ENCODE data around the gene CERT1.

Gene CERT1

GRCh38 chr5:75481024-75481423 is 30.4 kb downstream of the CERT1 start:
- TF ChIP-seq CTCF (IDR thresholded peaks at IDR 0.05; ENCODE audit: low read depth, low read length, missing control alignments), result no peak
- no peak for DNase-seq (ENCODE audit: low read depth)
- no peak overlapping the region for H3K4me3 ChIP-seq (ENCODE audit: low read depth, low read length)

DNA sequence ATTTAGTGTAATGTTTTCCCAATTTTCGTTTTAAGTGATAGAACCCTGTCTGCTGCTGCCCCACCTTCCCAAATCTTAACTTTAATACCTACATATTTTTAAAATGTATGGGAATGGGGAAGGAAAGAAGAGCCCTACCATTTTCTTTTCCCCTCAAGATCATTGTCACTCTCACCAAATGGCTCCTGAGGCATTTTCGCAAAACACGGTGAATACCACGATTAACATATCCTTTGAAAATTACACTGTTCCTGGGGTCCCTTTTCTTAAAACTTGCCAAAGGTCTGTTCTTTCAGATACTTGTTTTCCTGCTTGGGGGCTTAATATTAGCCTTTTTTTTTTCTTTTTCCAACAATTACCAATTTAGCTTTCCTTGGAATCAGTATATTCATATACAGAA is 36.1 kb downstream of the CERT1 start:
- no peak overlapping the region for H3K4me3 ChIP-seq (ENCODE audit: low read depth, low read length)
- no peak for DNase-seq (ENCODE audit: low read depth)
- no peak for TF ChIP-seq CTCF (IDR thresholded peaks at IDR 0.05; ENCODE audit: low read depth, low read length, missing control alignments)

GRCh38 chr5:75473463-75473862 is 38.0 kb downstream of the CERT1 start:
- H3K4me3 ChIP-seq (ENCODE audit: low read depth, low read length), result no peak overlapping the region
- no peak for TF ChIP-seq CTCF (IDR thresholded peaks at IDR 0.05; ENCODE audit: low read depth, low read length, missing control alignments)
- no peak for DNase-seq (ENCODE audit: low read depth)

DNA sequence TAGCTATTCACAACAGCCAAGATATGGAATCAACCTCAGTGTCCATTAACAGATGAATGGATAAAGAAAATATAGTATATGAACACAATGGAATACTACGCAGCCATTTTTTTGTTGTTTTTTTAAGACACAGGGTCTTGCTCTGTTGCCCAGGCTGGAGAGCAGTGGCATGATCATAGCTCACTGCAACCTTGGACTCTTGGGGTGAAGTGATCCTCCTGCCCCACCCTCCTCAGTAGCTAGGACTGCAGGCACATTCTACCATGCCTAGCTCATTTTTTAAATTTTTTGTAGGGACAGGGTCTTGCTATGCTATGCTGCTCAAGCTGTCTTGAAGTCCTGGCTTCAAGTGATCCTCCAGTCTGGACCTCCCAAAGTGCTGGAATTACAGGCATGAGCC is 38.5 kb downstream of the CERT1 start:
- H3K4me3 ChIP-seq (ENCODE audit: low read depth, low read length), result no peak overlapping the region
- DNase-seq (ENCODE audit: low read depth), result no peak
- TF ChIP-seq CTCF (IDR thresholded peaks at IDR 0.05; ENCODE audit: low read depth, low read length, missing control alignments), result no peak

DNA sequence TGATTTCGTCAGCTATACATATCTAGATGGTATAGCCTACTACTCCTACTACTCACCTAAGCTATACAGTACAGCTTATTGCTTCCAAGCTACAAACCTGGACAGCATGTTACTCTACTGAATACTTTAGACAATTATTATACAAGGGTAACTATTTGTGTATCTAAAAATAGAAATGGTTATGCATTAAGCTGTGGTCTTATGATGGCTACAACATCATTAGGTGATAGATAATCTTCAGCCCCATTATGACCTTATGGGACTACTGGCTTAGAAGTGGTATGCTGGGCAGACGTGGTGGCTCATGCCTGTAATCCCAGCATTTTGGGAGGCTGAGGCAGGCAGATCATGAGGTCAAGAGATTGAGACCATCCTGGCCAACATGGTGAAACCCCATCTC is 40.2 kb downstream of the CERT1 start:
- no peak for DNase-seq (ENCODE audit: low read depth)
- TF ChIP-seq CTCF (IDR thresholded peaks at IDR 0.05; ENCODE audit: low read depth, low read length, missing control alignments), result no peak
- H3K4me3 ChIP-seq (ENCODE audit: low read depth, low read length), result no peak overlapping the region

DNA sequence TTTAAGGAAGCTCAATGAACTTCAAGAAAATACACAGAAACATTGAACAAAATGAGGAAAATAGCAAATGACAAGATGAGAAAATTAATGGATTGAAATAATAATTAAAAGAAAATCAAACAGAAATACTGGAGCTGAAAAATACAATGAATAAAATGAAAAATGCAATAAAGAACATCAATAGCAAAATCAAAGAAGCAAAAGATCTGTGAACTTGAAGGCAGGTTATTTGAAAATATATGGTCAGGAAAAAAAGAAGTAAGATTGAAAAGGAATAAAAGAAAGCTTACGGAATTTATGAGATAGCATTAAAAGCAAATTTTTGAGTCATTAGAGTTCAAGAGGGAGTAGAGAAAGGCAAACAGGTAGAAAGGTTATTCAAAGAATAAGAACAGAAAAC is 42.4 kb downstream of the CERT1 start:
- DNase-seq (ENCODE audit: low read depth), result no peak
- H3K4me3 ChIP-seq (ENCODE audit: low read depth, low read length), result no peak overlapping the region
- no peak for TF ChIP-seq CTCF (IDR thresholded peaks at IDR 0.05; ENCODE audit: low read depth, low read length, missing control alignments)

DNA sequence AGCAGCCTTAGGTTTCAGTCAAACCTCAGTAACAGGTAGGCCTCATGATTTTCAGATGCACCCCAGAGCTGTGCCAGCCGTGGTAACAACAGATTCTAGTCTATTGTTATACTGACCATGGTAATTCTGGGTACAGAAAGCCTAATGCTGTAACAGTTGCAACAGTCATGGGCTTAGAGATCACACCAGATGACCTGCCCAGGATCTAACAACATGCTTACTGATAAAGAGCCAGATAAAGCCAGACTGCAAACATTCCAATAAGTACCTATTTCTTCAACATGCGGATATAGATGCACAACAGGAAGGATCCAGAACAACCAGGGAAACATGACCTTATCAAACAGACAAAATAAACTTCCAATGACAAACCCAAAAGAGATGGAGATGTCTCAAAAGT is 42.8 kb downstream of the CERT1 start:
- DNase-seq (ENCODE audit: low read depth), result no peak
- no peak for TF ChIP-seq CTCF (IDR thresholded peaks at IDR 0.05; ENCODE audit: low read depth, low read length, missing control alignments)
- H3K4me3 ChIP-seq (ENCODE audit: low read depth, low read length), result no peak overlapping the region
